Activated effector memory CD4-positive, alpha-beta T cell treated with Interleukin-2 at 50 U/mL for 16 hours (primary cell): ENCODE measurements around the gene PPFIA3.
"Not testable (repeated sequence)": the region's sequence is repeated elsewhere in the genome, so short reads cannot be mapped to it uniquely, and the experiment has no call there.

ENCODE experiments used
- DNase-seq: peaks from one replicate; pipeline ENCODE4 v3.0.0-alpha.2; 2020

PPFIA3 gene

GRCh38 chr19:49150106-49150943 lies 31.0 kb downstream of the PPFIA3 start:
- DNase-seq = no peak

GRCh38 chr19:49150944-49151243 lies 31.6 kb downstream of the PPFIA3 start:
- no peak for DNase-seq

- DNase-seq = no peak
Measured at GRCh38 chr19:49151267-49152118, 32.1 kb downstream of the PPFIA3 start.

GRCh38 chr19:49152119-49152550 lies 32.8 kb downstream of the PPFIA3 start:
- no peak for DNase-seq

GRCh38 chr19:49153167-49153809 lies 33.9 kb downstream of the PPFIA3 start:
- DNase-seq = no peak

- DNase-seq = no peak
Measured at GRCh38 chr19:49154279-49154678, 34.9 kb downstream of the PPFIA3 start.

- DNase-seq = no peak
Measured at GRCh38 chr19:49155005-49155819, 35.9 kb downstream of the PPFIA3 start, which contains the start of gene HRC. Gene HRC, minus strand, starts transcription at chr19:49155396. Its CDS starts 159 bp downstream, at chr19:49155237.

GRCh38 chr19:49155820-49156346 lies 36.5 kb downstream of the PPFIA3 start:
- no peak for DNase-seq

- DNase-seq = no peak
Measured at GRCh38 chr19:49157445-49158224, 38.3 kb downstream of the PPFIA3 start, which contains the start of gene TRPM4. Gene TRPM4, plus strand, starts transcription at chr19:49157792. Its CDS starts 75 bp downstream, at chr19:49157867.

- DNase-seq = no peak
Measured at GRCh38 chr19:49160450-49161189, 41.3 kb downstream of the PPFIA3 start.

- no peak for DNase-seq
Measured at GRCh38 chr19:49161987-49162386, 42.6 kb downstream of the PPFIA3 start.

- DNase-seq = no peak
Measured at GRCh38 chr19:49165111-49165750, 45.9 kb downstream of the PPFIA3 start.

- DNase-seq = no peak
Measured at GRCh38 chr19:49165865-49166301, 46.5 kb downstream of the PPFIA3 start.

GRCh38 chr19:49167857-49168409 lies 48.6 kb downstream of the PPFIA3 start:
- no peak for DNase-seq

- no peak for DNase-seq
Measured at GRCh38 chr19:49168421-49168820, 49.1 kb downstream of the PPFIA3 start.

GRCh38 chr19:49173198-49173597 lies 53.9 kb downstream of the PPFIA3 start:
- DNase-seq = no peak

- no peak for DNase-seq
Measured at GRCh38 chr19:49180659-49181058, 61.3 kb downstream of the PPFIA3 start.

- not testable (repeated sequence) for DNase-seq
Measured at GRCh38 chr19:49182010-49182847, 62.9 kb downstream of the PPFIA3 start.
